OCI-LY7 (cell line): ENCODE data around the gene MVB12B. TPM values are rescaled to one million over a fixed set of nuclear protein-coding genes. Genes with fewer than 3 reads are reported as not detected.

Source experiments
- BruUV-seq: library from RNA; stranded (reverse); fragments of 400-500 nt; replicated peaks from 2 replicates; lab custom pipeline; 2021; lab: Mats Ljungman, UMichigan
- CTCF ChIA-PET: fragments of 300-600 bp; sonication (Branson Sonifier 250); formaldehyde crosslinking; loops from one replicate; lab custom pipeline; 2022; ENCODE audit warnings: antibody characterized with exemption; ENCODE audit not compliant: unreplicated experiment; lab: Charles Lee
- POLR2A ChIA-PET: fragments of 300-600 bp; sonication (Branson Sonifier 250); formaldehyde crosslinking; loops from one replicate; lab custom pipeline; 2022; ENCODE audit warnings: antibody characterized with exemption; lab: Charles Lee
- DNase-seq: peaks from one replicate; pipeline ENCODE4 v3.0.0-alpha.2; 2015; ENCODE audit warnings: low spot score
- H2AFZ ChIP-seq: fragments of 200-600 bp; sonication (generic), shearing (Covaris generic); 2 replicates; pipeline ENCODE4 v1.6.1; 2014; ENCODE audit warnings: mild to moderate bottlenecking, antibody characterized with exemption, low read length, moderate library complexity
- H3K27ac ChIP-seq: fragments of 200-600 bp; sonication (generic); 2 replicates; pipeline ENCODE4 v1.5.1; 2014; ENCODE audit warnings: mixed run types, low read depth, mild to moderate bottlenecking, moderate library complexity, low read length, inconsistent platforms; ENCODE audit not compliant: poor library complexity, severe bottlenecking
- H3K36me3 ChIP-seq: fragments of 200-600 bp; sonication (generic); 2 replicates; pipeline ENCODE4 v1.6.1; 2014; ENCODE audit warnings: mild to moderate bottlenecking, antibody characterized with exemption, low read length, moderate library complexity, mixed read lengths; ENCODE audit not compliant: insufficient read depth
- H3K4me1 ChIP-seq: fragments of 200-600 bp; sonication (generic); 2 replicates; pipeline ENCODE4 v1.5.1; 2014; ENCODE audit warnings: mild to moderate bottlenecking, low read length; ENCODE audit not compliant: insufficient read depth, poor library complexity, severe bottlenecking
- H3K4me2 ChIP-seq: fragments of 200-600 bp; sonication (generic); 2 replicates; pipeline ENCODE4 v1.6.1; 2014; ENCODE audit warnings: mild to moderate bottlenecking, low read length
- H3K4me3 ChIP-seq: fragments of 200-600 bp; sonication (generic); 2 replicates; pipeline ENCODE4 v1.5.1; 2014; ENCODE audit warnings: mild to moderate bottlenecking, low read depth, low read length; ENCODE audit not compliant: poor library complexity, severe bottlenecking
- H3K79me2 ChIP-seq: fragments of 200-600 bp; sonication (generic); 2 replicates; pipeline ENCODE4 v1.6.1; 2016; ENCODE audit warnings: low read depth, mild to moderate bottlenecking, low read length, moderate library complexity, mixed read lengths; ENCODE audit not compliant: insufficient read depth
- H3K9me2 ChIP-seq: fragments of 200-600 bp; sonication (generic); 2 replicates; pipeline ENCODE4 v1.6.1; 2016; ENCODE audit warnings: mild to moderate bottlenecking, low read length, mixed read lengths; ENCODE audit not compliant: insufficient read depth
- H3K9me3 ChIP-seq: fragments of 200-600 bp; sonication (generic); 2 replicates; pipeline ENCODE4 v1.6.1; 2014; ENCODE audit warnings: mild to moderate bottlenecking, mixed run types, low read length, mixed read lengths
- H4K20me1 ChIP-seq: fragments of 200-600 bp; sonication (generic); 2 replicates; pipeline ENCODE4 v1.6.1; 2014; ENCODE audit warnings: mild to moderate bottlenecking, antibody characterized with exemption, low read length, moderate library complexity, mixed read lengths; ENCODE audit not compliant: insufficient read depth
- EZH2phosphoT487 ChIP-seq: fragments of 200-600 bp; sonication (generic); IDR thresholded peaks from 2 replicates; pipeline ENCODE4 v1.6.1; 2018; ENCODE audit warnings: low read depth, borderline replicate concordance, mild to moderate bottlenecking, mixed run types, antibody characterized with exemption, low read length, moderate library complexity, mixed read lengths
- intact Hi-C: fragments of 100-400 bp; cut with micrococcal nuclease; formaldehyde crosslinking; loops from one replicate; pipeline ENCODE4 v1.10.0; 2022; ENCODE audit not compliant: unreplicated experiment
- total RNA-seq, 2 experiments: library from RNA; depleted of rRNA in 1 of 2; stranded (reverse); fragments of >200 nt in 1 of 2; shearing (Covaris generic) in 1 of 2; gene quantifications; 2 replicates each; pipeline ENCODE4 v1.2.3, GENCODE V29; 2014 to 2022
- TF ChIP-seq, protein P1 (sequence below): fragments of 200-600 bp; sonication (generic); conservative IDR thresholded peaks from 2 replicates; pipeline ENCODE4 v1.5.1; 2014; ENCODE audit warnings: mild to moderate bottlenecking, antibody characterized with exemption, low read length, moderate library complexity, mixed read lengths

MVB12B gene
- total RNA-seq, 2 experiments from 2014 or later: 1.3 TPM; not detected in 1

DNA sequence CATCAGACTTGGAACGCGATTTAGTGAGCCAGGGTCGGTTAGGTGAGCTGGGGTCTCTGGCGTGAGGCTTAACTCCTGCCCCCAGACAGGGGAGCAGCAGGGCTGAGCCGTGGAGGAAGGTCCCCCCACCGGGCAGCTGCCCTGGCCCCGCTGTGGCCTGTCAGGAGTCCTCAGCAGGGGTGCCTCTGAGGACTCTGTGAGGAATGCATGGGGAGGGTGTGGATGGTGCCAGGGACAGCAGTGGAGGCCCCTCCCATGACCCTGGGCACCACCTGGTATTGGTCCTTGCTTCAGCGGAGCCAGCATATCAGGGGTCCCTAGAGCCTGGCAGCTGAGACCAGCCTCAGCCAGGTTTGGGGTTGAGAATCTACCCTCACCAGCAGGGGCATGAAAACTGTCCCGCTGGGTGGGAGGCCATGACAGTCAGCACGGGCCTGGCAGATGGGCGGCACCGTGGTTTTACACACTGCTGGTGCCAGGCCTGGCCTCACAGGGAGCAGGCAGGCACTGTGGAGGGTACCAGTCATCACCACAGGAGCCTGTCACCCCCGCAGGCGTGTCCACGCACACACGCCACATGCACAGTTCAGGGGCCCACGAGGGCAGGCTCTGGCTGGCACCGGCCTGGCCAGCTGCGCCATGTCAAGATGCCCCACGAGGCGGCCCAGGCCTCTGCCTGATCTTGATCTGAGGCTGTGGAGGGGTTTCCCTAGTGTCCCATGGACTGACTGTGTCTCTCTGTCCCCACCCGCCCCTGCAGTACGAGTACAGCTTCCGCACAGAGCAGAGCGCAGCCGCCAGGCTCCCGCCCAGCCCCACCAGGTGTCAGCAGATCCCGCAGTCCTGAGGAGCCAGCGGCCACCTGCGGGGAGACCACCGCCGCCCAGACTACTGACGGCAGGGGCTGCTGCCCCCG, 176.0 kb downstream of the MVB12B start:
- TF ChIP-seq, protein P1, sequence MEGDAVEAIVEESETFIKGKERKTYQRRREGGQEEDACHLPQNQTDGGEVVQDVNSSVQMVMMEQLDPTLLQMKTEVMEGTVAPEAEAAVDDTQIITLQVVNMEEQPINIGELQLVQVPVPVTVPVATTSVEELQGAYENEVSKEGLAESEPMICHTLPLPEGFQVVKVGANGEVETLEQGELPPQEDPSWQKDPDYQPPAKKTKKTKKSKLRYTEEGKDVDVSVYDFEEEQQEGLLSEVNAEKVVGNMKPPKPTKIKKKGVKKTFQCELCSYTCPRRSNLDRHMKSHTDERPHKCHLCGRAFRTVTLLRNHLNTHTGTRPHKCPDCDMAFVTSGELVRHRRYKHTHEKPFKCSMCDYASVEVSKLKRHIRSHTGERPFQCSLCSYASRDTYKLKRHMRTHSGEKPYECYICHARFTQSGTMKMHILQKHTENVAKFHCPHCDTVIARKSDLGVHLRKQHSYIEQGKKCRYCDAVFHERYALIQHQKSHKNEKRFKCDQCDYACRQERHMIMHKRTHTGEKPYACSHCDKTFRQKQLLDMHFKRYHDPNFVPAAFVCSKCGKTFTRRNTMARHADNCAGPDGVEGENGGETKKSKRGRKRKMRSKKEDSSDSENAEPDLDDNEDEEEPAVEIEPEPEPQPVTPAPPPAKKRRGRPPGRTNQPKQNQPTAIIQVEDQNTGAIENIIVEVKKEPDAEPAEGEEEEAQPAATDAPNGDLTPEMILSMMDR: no peak
- no peak for TF ChIP-seq EZH2phosphoT487
- no peak overlapping the region for H3K4me2 ChIP-seq
- BruUV-seq: no TSS peak
- H3K4me1 ChIP-seq: peaks cover 5% of the 10 kb centered on the region
- H4K20me1 ChIP-seq: no peaks in the 10 kb centered on the region
- H3K9me3 ChIP-seq: no peaks in the 10 kb centered on the region
- DNase-seq: no peak
- ChIA-PET CTCF (no interaction called here), POLR2A (interaction anchor here (0.6 kb wide), 2 partner anchors 52 to 73 kb away, joined by 4 to 6 read pairs; no protein-coding TSS in a partner anchor)
- H3K36me3 ChIP-seq: no peaks in the 10 kb centered on the region
- intact Hi-C loops: no loop called here
- no peaks in the 10 kb centered on the region for H3K9me2 ChIP-seq
- no peak overlapping the region for H2AFZ ChIP-seq
- no peak overlapping the region for H3K4me3 ChIP-seq
- H3K79me2 ChIP-seq: no peaks in the 10 kb centered on the region
- H3K27ac ChIP-seq: no peak overlapping the region

DNA sequence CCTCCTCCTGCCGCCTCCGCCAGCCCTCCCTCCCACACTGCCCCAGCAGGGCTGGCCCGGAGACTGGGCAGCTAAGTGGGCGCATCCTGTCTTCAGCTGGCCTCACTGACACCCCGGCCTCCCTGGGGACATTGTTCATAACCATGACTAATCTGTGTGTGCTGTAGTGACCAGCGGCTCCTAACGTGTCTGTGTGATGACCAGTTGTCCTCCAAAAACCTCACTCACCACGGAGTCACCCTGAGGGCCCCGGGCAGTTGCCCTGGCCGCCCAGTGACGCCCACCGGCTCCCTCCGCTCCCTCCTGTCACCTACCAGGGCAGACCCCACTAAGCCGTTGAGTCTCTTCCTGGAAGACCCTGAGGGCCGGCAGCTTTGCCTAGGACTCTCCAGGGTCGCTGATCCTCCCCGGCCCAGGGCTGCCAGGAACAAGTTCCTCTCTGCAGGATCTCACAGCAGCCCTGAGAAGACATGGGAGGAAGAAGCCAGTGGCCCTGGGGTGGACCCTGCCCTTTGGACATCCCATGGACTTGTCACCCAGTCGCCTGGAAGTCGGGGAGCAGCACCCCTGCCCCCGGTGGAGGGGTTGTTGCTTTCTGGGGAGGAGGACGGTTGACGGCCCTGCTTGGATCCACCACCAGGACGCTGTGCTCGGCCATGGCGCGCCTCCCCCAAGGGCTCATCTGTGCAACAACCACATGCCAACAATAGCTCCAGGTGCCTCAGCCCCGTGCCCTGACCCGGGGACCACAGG, 176.9 kb downstream of the MVB12B start:
- H3K4me1 ChIP-seq: peaks cover 5% of the 10 kb centered on the region
- H3K27ac ChIP-seq: no peak overlapping the region
- TF ChIP-seq EZH2phosphoT487: no peak
- TF ChIP-seq, protein P1: no peak
- no peaks in the 10 kb centered on the region for H3K79me2 ChIP-seq
- H3K4me2 ChIP-seq: no peak overlapping the region
- H3K9me2 ChIP-seq: no peaks in the 10 kb centered on the region
- no peaks in the 10 kb centered on the region for H3K36me3 ChIP-seq
- no TSS peak for BruUV-seq
- H4K20me1 ChIP-seq: no peaks in the 10 kb centered on the region
- H3K4me3 ChIP-seq: no peak overlapping the region
- no peak overlapping the region for H2AFZ ChIP-seq
- no peaks in the 10 kb centered on the region for H3K9me3 ChIP-seq
- intact Hi-C loops: no loop called here
- POLR2A ChIA-PET: no interaction called here
- DNase-seq: no peak
- CTCF ChIA-PET: no interaction called here
